Myocyte (in vitro differentiated cells): ENCODE measurements around the gene CRELD2. TPM values are rescaled to one million over a fixed set of nuclear protein-coding genes. Genes with fewer than 3 reads are reported as not detected.
A peak's percentile ranks its signal among the peaks of the same experiment; 100 is the strongest.

Source experiments
- DNase-seq: peaks from one replicate; pipeline ENCODE4 v3.0.0-alpha.2; 2012; ENCODE audit warnings: low read depth
- total RNA-seq: library from RNA; depleted of rRNA; stranded (reverse); fragments of >200 nt; gene quantifications from 2 replicates; pipeline ENCODE4 v1.2.3, GENCODE V29; 2014

Gene CRELD2
- total RNA-seq, 1 donor from 2014 or later = 120 TPM

- no peak for DNase-seq
These were observed 11.7 kb downstream of the CRELD2 start for GRCh38 chr22:49929994-49930575.

GRCh38 chr22:49930596-49931412 lies 12.4 kb downstream of the CRELD2 start:
- peak; percentile 77 for DNase-seq

- DNase-seq = peak; percentile 86
These were observed 15.1 kb downstream of the CRELD2 start for GRCh38 chr22:49933236-49934159.

- peak; percentile 88 for DNase-seq
These were observed 15.9 kb downstream of the CRELD2 start for GRCh38 chr22:49934160-49934890.

GRCh38 chr22:49934891-49935557 lies 16.6 kb downstream of the CRELD2 start:
- DNase-seq = peak; percentile 68

GRCh38 chr22:49935561-49935960 lies 17.1 kb downstream of the CRELD2 start:
- no peak for DNase-seq

GRCh38 chr22:49936018-49936972 lies 17.9 kb downstream of the CRELD2 start:
- peak; percentile 91 for DNase-seq

- peak; percentile 53 for DNase-seq
These were observed 18.7 kb downstream of the CRELD2 start for GRCh38 chr22:49936973-49937757.

GRCh38 chr22:49937758-49938564 lies 19.5 kb downstream of the CRELD2 start:
- no peak for DNase-seq

GRCh38 chr22:49938565-49939136 lies 20.2 kb downstream of the CRELD2 start:
- DNase-seq = no peak

- no peak for DNase-seq
These were observed 23.3 kb downstream of the CRELD2 start for GRCh38 chr22:49941507-49942316.

GRCh38 chr22:49942565-49943404 lies 24.4 kb downstream of the CRELD2 start:
- DNase-seq = no peak

- DNase-seq = no peak
These were observed 25.0 kb downstream of the CRELD2 start for GRCh38 chr22:49943405-49943765.

GRCh38 chr22:49943771-49944398 lies 25.5 kb downstream of the CRELD2 start:
- DNase-seq = no peak

GRCh38 chr22:49944399-49944891 lies 26.0 kb downstream of the CRELD2 start:
- no peak for DNase-seq
